HEK293 (cell line): ENCODE measurements around the gene RNF113B.

ENCODE experiments used
- BCL11A ChIP-seq: fragments of 450-650 bp; formaldehyde crosslinking; IDR thresholded peaks from 2 replicates; pipeline ENCODE4 v1.5.1; 2016; ENCODE audit warnings: low read depth, missing biosample characterization, missing genetic modification characterization
- CTCF ChIP-seq: fragments of 450-650 bp; formaldehyde crosslinking; IDR thresholded peaks from 2 replicates; pipeline ENCODE4 v1.5.1; 2016; ENCODE audit warnings: missing biosample characterization, missing genetic modification characterization
- SETDB1 ChIP-seq: IDR thresholded peaks from one replicate; pipeline ENCODE4 v1.6.1; 2017; ENCODE audit warnings: mild to moderate bottlenecking, low read length, moderate library complexity, mixed read lengths; ENCODE audit not compliant: insufficient read length
- ZBTB21 ChIP-seq: fragments of 450-650 bp; formaldehyde crosslinking; IDR thresholded peaks from 2 replicates; pipeline ENCODE4 v1.5.1; 2017; ENCODE audit warnings: missing biosample characterization, missing genetic modification characterization
- ZNF169 ChIP-seq: fragments of 450-650 bp; formaldehyde crosslinking; IDR thresholded peaks from 2 replicates; pipeline ENCODE4 v1.5.1; 2016; ENCODE audit warnings: missing biosample characterization, missing genetic modification characterization
- ZNF791 ChIP-seq: fragments of 450-650 bp; formaldehyde crosslinking; IDR thresholded peaks from 2 replicates; pipeline ENCODE4 v1.5.1; 2016; ENCODE audit warnings: missing biosample characterization, missing genetic modification characterization
- TF ChIP-seq, protein P1 (sequence below): fragments of 450-650 bp; formaldehyde crosslinking; IDR thresholded peaks from 2 replicates; pipeline ENCODE4 v1.5.1; 2016; ENCODE audit warnings: missing biosample characterization, missing genetic modification characterization
- TF ChIP-seq, protein P2 (sequence below): fragments of 450-650 bp; formaldehyde crosslinking; IDR thresholded peaks from 2 replicates; pipeline ENCODE4 v1.5.1; 2017; ENCODE audit warnings: missing biosample characterization, missing genetic modification characterization
- TF ChIP-seq, protein P3 (sequence below): IDR thresholded peaks from 2 replicates; pipeline ENCODE4 v1.6.1; 2011; ENCODE audit warnings: mild to moderate bottlenecking, low read depth, low read length, borderline replicate concordance

DNA sequence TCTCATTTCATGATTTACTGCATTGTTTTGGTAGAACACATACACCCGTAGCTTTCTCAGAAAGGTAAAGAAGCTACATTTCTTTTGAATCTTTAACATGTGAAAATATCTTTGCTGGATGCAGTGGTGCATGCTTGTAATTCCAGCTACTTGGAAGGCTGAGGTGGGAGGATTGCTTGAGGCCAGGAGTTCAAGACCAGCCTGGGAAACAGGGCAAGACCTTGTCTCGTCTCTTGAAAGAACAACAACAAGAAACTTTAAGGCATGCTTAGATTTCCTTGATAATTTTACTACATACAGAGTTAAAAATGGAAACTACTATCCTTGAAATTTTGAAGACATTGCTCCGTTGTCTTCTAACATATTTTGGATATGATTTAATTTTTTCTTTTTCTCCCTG is 7.7 kb downstream of the RNF113B start:
- TF ChIP-seq CTCF: no peak
- TF ChIP-seq, protein P1, sequence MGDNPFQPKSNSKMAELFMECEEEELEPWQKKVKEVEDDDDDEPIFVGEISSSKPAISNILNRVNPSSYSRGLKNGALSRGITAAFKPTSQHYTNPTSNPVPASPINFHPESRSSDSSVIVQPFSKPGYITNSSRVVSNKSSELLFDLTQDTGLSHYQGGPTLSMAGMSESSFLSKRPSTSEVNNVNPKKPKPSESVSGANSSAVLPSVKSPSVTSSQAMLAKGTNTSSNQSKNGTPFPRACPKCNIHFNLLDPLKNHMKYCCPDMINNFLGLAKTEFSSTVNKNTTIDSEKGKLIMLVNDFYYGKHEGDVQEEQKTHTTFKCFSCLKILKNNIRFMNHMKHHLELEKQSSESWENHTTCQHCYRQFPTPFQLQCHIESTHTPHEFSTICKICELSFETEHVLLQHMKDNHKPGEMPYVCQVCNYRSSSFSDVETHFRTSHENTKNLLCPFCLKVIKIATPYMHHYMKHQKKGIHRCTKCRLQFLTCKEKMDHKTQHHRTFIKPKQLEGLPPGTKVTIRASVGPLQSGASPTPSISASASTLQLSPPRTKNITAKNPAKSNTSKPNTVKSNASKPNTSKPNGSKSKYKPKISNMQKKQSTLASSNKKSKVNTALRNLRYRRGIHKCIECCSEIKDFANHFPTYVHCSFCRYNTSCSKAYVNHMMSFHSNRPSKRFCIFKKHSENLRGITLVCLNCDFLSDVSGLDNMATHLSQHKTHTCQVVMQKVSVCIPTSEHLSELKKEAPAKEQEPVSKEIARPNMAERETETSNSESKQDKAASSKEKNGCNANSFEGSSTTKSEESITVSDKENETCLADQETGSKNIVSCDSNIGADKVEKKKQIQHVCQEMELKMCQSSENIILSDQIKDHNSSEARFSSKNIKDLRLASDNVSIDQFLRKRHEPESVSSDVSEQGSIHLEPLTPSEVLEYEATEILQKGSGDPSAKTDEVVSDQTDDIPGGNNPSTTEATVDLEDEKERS (tag by site-specific recombination): no peak
- no peak for TF ChIP-seq BCL11A
- no peak for TF ChIP-seq ZBTB21 (tag by site-specific recombination)
- TF ChIP-seq, protein P2, sequence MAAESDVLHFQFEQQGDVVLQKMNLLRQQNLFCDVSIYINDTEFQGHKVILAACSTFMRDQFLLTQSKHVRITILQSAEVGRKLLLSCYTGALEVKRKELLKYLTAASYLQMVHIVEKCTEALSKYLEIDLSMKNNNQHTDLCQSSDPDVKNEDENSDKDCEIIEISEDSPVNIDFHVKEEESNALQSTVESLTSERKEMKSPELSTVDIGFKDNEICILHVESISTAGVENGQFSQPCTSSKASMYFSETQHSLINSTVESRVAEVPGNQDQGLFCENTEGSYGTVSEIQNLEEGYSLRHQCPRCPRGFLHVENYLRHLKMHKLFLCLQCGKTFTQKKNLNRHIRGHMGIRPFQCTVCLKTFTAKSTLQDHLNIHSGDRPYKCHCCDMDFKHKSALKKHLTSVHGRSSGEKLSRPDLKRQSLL: no peak
- TF ChIP-seq ZNF169: no peak
- TF ChIP-seq ZNF791 (tag by site-specific recombination): no peak
- TF ChIP-seq, protein P3, sequence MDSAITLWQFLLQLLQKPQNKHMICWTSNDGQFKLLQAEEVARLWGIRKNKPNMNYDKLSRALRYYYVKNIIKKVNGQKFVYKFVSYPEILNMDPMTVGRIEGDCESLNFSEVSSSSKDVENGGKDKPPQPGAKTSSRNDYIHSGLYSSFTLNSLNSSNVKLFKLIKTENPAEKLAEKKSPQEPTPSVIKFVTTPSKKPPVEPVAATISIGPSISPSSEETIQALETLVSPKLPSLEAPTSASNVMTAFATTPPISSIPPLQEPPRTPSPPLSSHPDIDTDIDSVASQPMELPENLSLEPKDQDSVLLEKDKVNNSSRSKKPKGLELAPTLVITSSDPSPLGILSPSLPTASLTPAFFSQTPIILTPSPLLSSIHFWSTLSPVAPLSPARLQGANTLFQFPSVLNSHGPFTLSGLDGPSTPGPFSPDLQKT: no peak
- no peak for TF ChIP-seq SETDB1
